Endothelial cell of umbilical vein (primary cell): Measurements from ENCODE around the gene NF1.

Experiments
- CTCF ChIP-seq, 2 donors: IDR thresholded peaks; 1 replicate in 1 of 2; 2 replicates in 1 of 2; pipeline ENCODE4 v1.5.1; 2011; ENCODE audit warnings: low read length in 2 of 2, mild to moderate bottlenecking in 2 of 2, moderate library complexity in 2 of 2, control low read depth in 1 of 2, inconsistent platforms in 1 of 2, low read depth in 1 of 2; ENCODE audit not compliant: insufficient read depth in 1 of 2; ENCODE audit errors: extremely low read depth in 1 of 2
- EZH2 ChIP-seq: IDR thresholded peaks from 2 replicates; pipeline ENCODE4 v1.6.1; 2012; ENCODE audit warnings: borderline replicate concordance, low read depth, mild to moderate bottlenecking, moderate library complexity, low read length, inconsistent platforms; ENCODE audit not compliant: severe bottlenecking
- JUN ChIP-seq: IDR thresholded peaks from 2 replicates; pipeline ENCODE4 v1.6.1; 2011; ENCODE audit warnings: borderline replicate concordance, low read depth; ENCODE audit not compliant: insufficient read length, insufficient read depth
- MAX ChIP-seq: IDR thresholded peaks from 2 replicates; pipeline ENCODE4 v1.6.1; 2011; ENCODE audit not compliant: insufficient read depth, insufficient read length
- POLR2A ChIP-seq: IDR thresholded peaks from 2 replicates; pipeline ENCODE4 v1.6.1; 2012; ENCODE audit warnings: low read depth, mild to moderate bottlenecking, control low read depth, low read length
- POLR2AphosphoS5 ChIP-seq: IDR thresholded peaks from 2 replicates; pipeline ENCODE4 v1.6.1; 2012; ENCODE audit warnings: low read depth, mild to moderate bottlenecking, control low read depth, low read length, moderate library complexity; ENCODE audit not compliant: insufficient read depth

GRCh38 chr17:31126318-31126717, 31.5 kb downstream of the NF1 start:
- TF ChIP-seq JUN (no peak), POLR2A (no peak), CTCF (IDR thresholded peaks at IDR 0.05; ENCODE audit: extremely low read depth in 1 of 2, insufficient read depth in 1 of 2, low read depth in 1 of 2, low read length in 2 of 2) (no peak), MAX (no peak), POLR2AphosphoS5 (no peak), EZH2 (no peak)
